ENCODE results near the gene OTOGL. TPM values are rescaled to one million over a fixed set of nuclear protein-coding genes. Genes with fewer than 3 reads are reported as not detected.

Gene OTOGL
- total and polyA plus RNA-seq, 7 donors, result 0.03 to 0.30 (median 0.07) TPM; not detected in 2

DNA sequence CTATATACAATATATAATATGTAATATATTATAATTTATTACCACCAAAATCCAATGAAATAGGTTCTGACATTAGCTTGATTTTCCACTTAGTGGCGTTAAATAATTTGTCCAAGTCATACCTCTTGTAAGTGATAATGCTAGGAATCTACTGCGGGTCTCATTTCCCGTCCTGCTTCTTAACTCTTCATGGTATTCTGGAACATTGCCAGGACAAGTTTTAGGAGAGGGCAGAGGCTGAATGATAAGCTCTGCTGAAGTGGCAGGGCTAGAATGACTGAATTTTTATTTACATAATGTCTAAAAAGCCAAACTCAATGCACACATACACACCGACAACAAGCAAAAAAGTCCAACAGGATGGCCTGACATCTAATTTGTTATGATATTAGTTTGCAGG lies 274.3 kb downstream of the OTOGL start:
- Histone ChIP-seq H3K4me1 (no peaks in the 10 kb centered on the region), H3K36me3 (ENCODE audit: insufficient read depth in 1 of 2, low read depth in 1 of 2) (no peaks in the 10 kb centered on the region), H3K9me3 (no peaks in the 10 kb centered on the region), H3K27ac (no peak overlapping the region), H3K27me3 (ENCODE audit: insufficient read depth in 3 of 3, low read length in 2 of 3) (no peaks in the 10 kb centered on the region), H3K4me3 (no peak overlapping the region)
- ATAC-seq, result no peak
- TF ChIP-seq, protein P1, sequence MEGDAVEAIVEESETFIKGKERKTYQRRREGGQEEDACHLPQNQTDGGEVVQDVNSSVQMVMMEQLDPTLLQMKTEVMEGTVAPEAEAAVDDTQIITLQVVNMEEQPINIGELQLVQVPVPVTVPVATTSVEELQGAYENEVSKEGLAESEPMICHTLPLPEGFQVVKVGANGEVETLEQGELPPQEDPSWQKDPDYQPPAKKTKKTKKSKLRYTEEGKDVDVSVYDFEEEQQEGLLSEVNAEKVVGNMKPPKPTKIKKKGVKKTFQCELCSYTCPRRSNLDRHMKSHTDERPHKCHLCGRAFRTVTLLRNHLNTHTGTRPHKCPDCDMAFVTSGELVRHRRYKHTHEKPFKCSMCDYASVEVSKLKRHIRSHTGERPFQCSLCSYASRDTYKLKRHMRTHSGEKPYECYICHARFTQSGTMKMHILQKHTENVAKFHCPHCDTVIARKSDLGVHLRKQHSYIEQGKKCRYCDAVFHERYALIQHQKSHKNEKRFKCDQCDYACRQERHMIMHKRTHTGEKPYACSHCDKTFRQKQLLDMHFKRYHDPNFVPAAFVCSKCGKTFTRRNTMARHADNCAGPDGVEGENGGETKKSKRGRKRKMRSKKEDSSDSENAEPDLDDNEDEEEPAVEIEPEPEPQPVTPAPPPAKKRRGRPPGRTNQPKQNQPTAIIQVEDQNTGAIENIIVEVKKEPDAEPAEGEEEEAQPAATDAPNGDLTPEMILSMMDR (IDR thresholded peaks at IDR 0.05), result no peak
- WGBS, 3 donors, result 62 to 77% (median 71%) methylated on average over 4 of the region's 4 CpGs
- no peak for DNase-seq
- intact Hi-C loops (cut with DNase I), result no loop called here

DNA sequence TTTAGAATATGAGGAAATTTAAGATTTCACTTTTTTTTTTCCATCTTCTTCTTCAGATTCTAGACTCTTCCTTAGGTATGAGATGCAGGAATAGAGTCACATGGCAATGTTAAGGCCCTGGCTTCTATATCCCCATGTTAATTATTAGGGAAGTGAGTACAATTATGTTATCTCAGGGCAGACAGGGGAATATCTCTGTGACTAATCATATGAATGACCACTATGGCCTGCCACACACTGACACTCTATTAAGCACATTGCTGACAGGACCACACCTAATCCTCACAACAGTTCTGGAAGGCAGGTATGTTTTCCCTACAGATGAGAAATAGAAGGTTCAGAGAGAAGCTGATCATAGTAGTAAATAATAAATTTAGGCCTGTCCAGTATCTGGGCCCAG lies 275.3 kb downstream of the OTOGL start:
- H3K27ac ChIP-seq, result no peak overlapping the region
- ATAC-seq (no peak), DNase-seq (no peak)
- TF ChIP-seq, protein P1 (IDR thresholded peaks at IDR 0.05), result no peak
- no peaks in the 10 kb centered on the region for H3K4me1 ChIP-seq
- no peaks in the 10 kb centered on the region for H3K27me3 ChIP-seq (ENCODE audit: insufficient read depth in 3 of 3, low read length in 2 of 3)
- intact Hi-C loops (cut with DNase I), result no loop called here
- no peak overlapping the region for H3K4me3 ChIP-seq
- H3K36me3 ChIP-seq (ENCODE audit: insufficient read depth in 1 of 2, low read depth in 1 of 2), result no peaks in the 10 kb centered on the region
- no peaks in the 10 kb centered on the region for H3K9me3 ChIP-seq

DNA sequence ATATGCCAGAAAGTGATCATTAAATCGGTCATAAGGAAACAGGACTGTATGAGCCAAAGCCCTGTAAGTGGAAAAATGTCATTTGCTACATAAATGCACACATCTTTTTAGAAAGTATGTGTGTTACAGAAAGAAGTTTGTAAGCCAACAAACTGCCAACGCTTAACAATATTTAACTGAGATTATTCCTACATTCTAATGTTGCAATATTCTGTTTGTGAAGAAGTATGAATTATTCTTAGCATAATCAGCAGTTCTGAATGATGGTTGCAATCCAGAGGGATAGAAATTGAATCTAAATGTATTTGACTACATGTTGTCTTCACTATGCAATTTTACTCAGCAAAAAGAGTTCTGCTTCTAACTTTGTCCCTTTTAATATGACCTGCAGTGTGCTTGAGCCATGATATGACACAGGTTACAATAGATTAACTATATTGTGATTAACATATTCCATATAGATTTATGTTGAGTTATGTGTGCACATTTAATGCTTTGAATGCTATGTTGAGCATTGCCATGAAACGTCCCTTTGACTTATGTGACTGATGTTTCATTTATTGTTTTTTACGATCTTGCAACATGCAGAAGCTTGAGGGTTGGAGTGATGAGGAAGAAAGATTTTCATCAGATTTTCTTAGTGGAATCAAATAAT lies 277.9 kb downstream of the OTOGL start:
- Histone ChIP-seq H3K4me1 (no peaks in the 10 kb centered on the region), H3K27ac (no peak overlapping the region), H3K27me3 (ENCODE audit: insufficient read depth in 3 of 3, low read length in 2 of 3) (no peaks in the 10 kb centered on the region), H3K9me3 (no peaks in the 10 kb centered on the region), H3K4me3 (no peak overlapping the region), H3K36me3 (ENCODE audit: insufficient read depth in 1 of 2, low read depth in 1 of 2) (no peaks in the 10 kb centered on the region)
- DNase-seq, result no peak
- 80 to 86% (median 83%) methylated on average over 4 of the region's 4 CpGs for WGBS, 3 donors
- no peak for ATAC-seq
- TF ChIP-seq, protein P1 (IDR thresholded peaks at IDR 0.05), result no peak
- intact Hi-C loops (cut with DNase I), result no loop called here

DNA sequence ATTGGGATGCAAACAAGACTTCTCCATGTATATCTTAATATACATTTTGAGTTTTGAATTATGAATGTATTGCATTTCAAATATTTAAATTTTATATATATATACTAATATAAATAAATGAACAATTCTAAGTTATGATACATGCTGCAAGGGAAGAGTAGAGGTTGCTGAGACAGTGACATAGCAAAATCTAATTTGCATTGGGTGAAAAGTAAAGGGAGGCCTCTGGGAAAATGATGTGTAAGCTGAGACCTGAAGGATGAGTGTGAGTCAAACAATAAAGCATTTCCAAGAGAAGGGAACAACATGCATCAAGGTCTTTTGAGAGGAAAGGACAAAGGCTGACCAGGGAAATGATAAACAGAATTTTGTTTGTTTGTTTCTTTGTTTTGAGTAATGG lies 281.8 kb downstream of the OTOGL start:
- TF ChIP-seq, protein P1 (IDR thresholded peaks at IDR 0.05), result no peak
- Histone ChIP-seq H3K27ac (no peak overlapping the region), H3K4me1 (no peaks in the 10 kb centered on the region), H3K4me3 (no peak overlapping the region), H3K27me3 (ENCODE audit: insufficient read depth in 3 of 3, low read length in 2 of 3) (no peaks in the 10 kb centered on the region), H3K36me3 (ENCODE audit: insufficient read depth in 1 of 2, low read depth in 1 of 2) (no peaks in the 10 kb centered on the region), H3K9me3 (no peaks in the 10 kb centered on the region)
- ATAC-seq (no peak), DNase-seq (no peak)
- intact Hi-C loops (cut with DNase I), result no loop called here

DNA sequence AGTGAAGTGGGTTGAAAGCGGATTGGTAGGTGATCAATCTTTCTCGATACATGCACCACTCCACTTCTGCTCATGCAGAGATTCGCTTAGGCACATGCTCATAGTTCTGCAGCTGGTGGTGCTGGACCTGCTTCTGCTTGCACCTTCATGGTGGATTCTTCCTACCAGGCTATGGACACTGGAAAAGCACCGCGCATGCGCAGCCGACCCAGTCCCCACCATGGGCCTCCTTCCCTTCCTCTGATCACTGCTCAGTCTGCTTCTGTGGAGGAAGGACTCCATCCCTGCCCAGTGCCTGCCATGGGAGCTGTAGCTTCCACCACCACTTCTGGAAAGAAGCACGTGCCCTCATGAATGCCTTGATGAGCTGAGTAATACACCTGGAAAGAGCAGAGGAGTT lies 282.9 kb downstream of the OTOGL start:
- H3K27ac ChIP-seq, result no peak overlapping the region
- intact Hi-C loops (cut with DNase I), result no loop called here
- H3K27me3 ChIP-seq (ENCODE audit: insufficient read depth in 3 of 3, low read length in 2 of 3), result no peaks in the 10 kb centered on the region
- TF ChIP-seq, protein P1 (IDR thresholded peaks at IDR 0.05), result no peak
- no peak for DNase-seq
- no peak for ATAC-seq
- WGBS, 3 donors, result 94 to 98% (median 96%) methylated on average over 8 of the region's 8 CpGs
- H3K4me3 ChIP-seq, result no peak overlapping the region
- H3K36me3 ChIP-seq (ENCODE audit: insufficient read depth in 1 of 2, low read depth in 1 of 2), result no peaks in the 10 kb centered on the region
- H3K9me3 ChIP-seq, result no peaks in the 10 kb centered on the region
- H3K4me1 ChIP-seq, result no peaks in the 10 kb centered on the region

Data from psoas muscle (tissue), 8 donors.